Parathyroid adenoma (tissue), 2 donors: ENCODE results near the gene ATP6V1B1.

Experiments used
- H2AFZ ChIP-seq: fragments of 300-600 bp; sonication (generic); one replicate; pipeline ENCODE4 v1.7.0; 2017; ENCODE audit warnings: antibody characterized with exemption, mild to moderate bottlenecking
- H3K27ac ChIP-seq: fragments of 300-600 bp; sonication (generic); one replicate; pipeline ENCODE4 v1.7.0; 2017
- H3K27me3 ChIP-seq: fragments of 300-600 bp; sonication (generic); one replicate; pipeline ENCODE4 v1.7.0; 2017; ENCODE audit warnings: low read length; ENCODE audit not compliant: control insufficient read depth, insufficient read depth
- H3K36me3 ChIP-seq: fragments of 300-600 bp; sonication (generic); one replicate; pipeline ENCODE4 v1.7.0; 2017; ENCODE audit warnings: low read length; ENCODE audit not compliant: control insufficient read depth, insufficient read depth
- H3K4me1 ChIP-seq: fragments of 300-600 bp; sonication (generic); one replicate; pipeline ENCODE4 v1.7.0; 2017; ENCODE audit warnings: control low read depth
- H3K4me2 ChIP-seq: fragments of 300-600 bp; sonication (generic); one replicate; pipeline ENCODE4 v1.7.0; 2017; ENCODE audit warnings: low read length
- H3K4me3 ChIP-seq: fragments of 300-600 bp; sonication (generic); one replicate; pipeline ENCODE4 v1.7.0; 2017; ENCODE audit warnings: low read depth, low read length
- H3K79me2 ChIP-seq: fragments of 300-600 bp; sonication (generic); one replicate; pipeline ENCODE4 v1.7.0; 2017; ENCODE audit warnings: control low read depth
- H3K9ac ChIP-seq: fragments of 300-600 bp; sonication (generic); one replicate; pipeline ENCODE4 v1.7.0; 2017; ENCODE audit warnings: mild to moderate bottlenecking
- H3K9me3 ChIP-seq: fragments of 300-600 bp; sonication (generic); one replicate; pipeline ENCODE4 v1.7.0; 2017; ENCODE audit warnings: low read length; ENCODE audit not compliant: control insufficient read depth
- CTCF ChIP-seq: fragments of 300-600 bp; sonication (generic); IDR thresholded peaks from one replicate; pipeline ENCODE4 v1.7.0; 2017; ENCODE audit warnings: antibody characterized with exemption, mild to moderate bottlenecking
- donor health status: primary hyperparathyroidism.

The ATP6V1B1 gene

GRCh38 chr2:70937866-70938585 lies 2.3 kb downstream of the ATP6V1B1 start:
- H3K4me1 ChIP-seq: no peaks in the 10 kb centered on the region
- no peaks in the 10 kb centered on the region for H3K9me3 ChIP-seq
- H3K9ac ChIP-seq: no peak overlapping the region
- no peaks in the 10 kb centered on the region for H3K27me3 ChIP-seq
- H3K36me3 ChIP-seq: no peaks in the 10 kb centered on the region
- no peak overlapping the region for H2AFZ ChIP-seq
- no peak overlapping the region for H3K4me2 ChIP-seq
- no peak overlapping the region for H3K4me3 ChIP-seq
- no peaks in the 10 kb centered on the region for H3K79me2 ChIP-seq
- TF ChIP-seq CTCF: no peak
- H3K27ac ChIP-seq: no peak overlapping the region

- no peaks in the 10 kb centered on the region for H3K9me3 ChIP-seq
- H3K9ac ChIP-seq: no peak overlapping the region
- no peak overlapping the region for H3K4me3 ChIP-seq
- H3K4me1 ChIP-seq: no peaks in the 10 kb centered on the region
- H3K36me3 ChIP-seq: no peaks in the 10 kb centered on the region
- no peak for TF ChIP-seq CTCF
- H3K4me2 ChIP-seq: no peak overlapping the region
- no peaks in the 10 kb centered on the region for H3K79me2 ChIP-seq
- no peaks in the 10 kb centered on the region for H3K27me3 ChIP-seq
- no peak overlapping the region for H3K27ac ChIP-seq
- no peak overlapping the region for H2AFZ ChIP-seq
These were observed 2.9 kb downstream of the ATP6V1B1 start for GRCh38 chr2:70938586-70938950.

- no peaks in the 10 kb centered on the region for H3K79me2 ChIP-seq
- H3K27me3 ChIP-seq: no peaks in the 10 kb centered on the region
- H3K4me3 ChIP-seq: no peak overlapping the region
- H3K9me3 ChIP-seq: no peaks in the 10 kb centered on the region
- no peak overlapping the region for H3K27ac ChIP-seq
- TF ChIP-seq CTCF: no peak
- no peaks in the 10 kb centered on the region for H3K4me1 ChIP-seq
- no peak overlapping the region for H2AFZ ChIP-seq
- H3K36me3 ChIP-seq: no peaks in the 10 kb centered on the region
- no peak overlapping the region for H3K9ac ChIP-seq
- no peak overlapping the region for H3K4me2 ChIP-seq
These were observed 3.5 kb downstream of the ATP6V1B1 start for GRCh38 chr2:70939001-70939838.

DNA sequence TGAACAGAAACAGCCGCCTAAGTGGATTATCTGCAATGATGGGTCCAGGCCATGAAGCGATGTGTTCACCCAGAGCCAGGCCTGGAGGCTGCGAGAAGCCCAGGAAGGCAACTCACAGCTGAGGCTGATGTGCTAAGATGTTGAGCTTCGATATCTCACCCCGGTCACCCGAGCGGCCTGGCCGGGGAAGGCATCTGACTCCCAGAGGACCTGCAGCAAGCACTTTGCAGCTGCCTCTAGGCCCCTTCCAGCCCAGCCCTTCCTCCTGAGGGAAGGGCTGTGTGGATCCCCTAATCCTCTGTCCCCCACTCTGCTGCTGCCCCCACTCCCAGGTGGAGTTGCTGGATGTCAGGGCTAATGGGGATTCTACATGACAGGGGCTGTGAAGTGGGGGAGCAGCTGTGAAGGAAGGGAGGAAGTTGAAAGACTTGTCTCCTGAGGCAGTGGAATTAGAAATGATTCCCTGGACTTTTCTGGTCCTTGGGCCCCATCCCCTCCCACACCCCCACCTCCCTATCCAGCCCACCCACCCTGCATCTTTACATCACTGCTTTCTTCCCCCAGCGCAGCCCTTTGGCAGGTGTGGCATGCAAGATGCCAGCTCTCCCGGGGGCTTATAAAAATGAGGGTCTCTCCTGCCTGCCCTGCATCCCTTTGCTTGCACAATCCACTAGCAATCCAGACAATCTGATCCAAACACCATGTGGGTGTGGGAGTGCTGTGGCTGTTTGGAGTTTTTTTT lies 4.3 kb downstream of the ATP6V1B1 start:
- Histone ChIP-seq H3K79me2 (no peaks in the 10 kb centered on the region), H3K27me3 (no peaks in the 10 kb centered on the region), H3K4me2 (no peak overlapping the region), H3K36me3 (no peaks in the 10 kb centered on the region), H3K4me1 (no peaks in the 10 kb centered on the region), H3K4me3 (no peak overlapping the region), H3K27ac (no peak overlapping the region), H3K9me3 (no peaks in the 10 kb centered on the region), H2AFZ (no peak overlapping the region), H3K9ac (no peak overlapping the region)
- TF ChIP-seq CTCF: no peak
